HUES64 (cell line): ENCODE measurements around the gene KRT83.
"Not testable (repeated sequence)": the region's sequence is repeated elsewhere in the genome, so short reads cannot be mapped to it uniquely, and the experiment has no call there.

Experiments
- H3K27ac ChIP-seq: 2 replicates; pipeline ENCODE4 v1.7.0; 2013; ENCODE audit warnings: low read depth, low read length, inconsistent platforms
- H3K27me3 ChIP-seq: 2 replicates; pipeline ENCODE4 v1.6.1; 2013; ENCODE audit warnings: mild to moderate bottlenecking, low read length; ENCODE audit not compliant: insufficient read depth
- H3K36me3 ChIP-seq: 2 replicates; pipeline ENCODE4 v1.6.1; 2013; ENCODE audit warnings: mild to moderate bottlenecking, low read length; ENCODE audit not compliant: insufficient read depth
- H3K4me1 ChIP-seq: 2 replicates; pipeline ENCODE4 v1.6.1; 2013; ENCODE audit warnings: mild to moderate bottlenecking, low read length, moderate library complexity; ENCODE audit not compliant: insufficient read depth
- H3K4me3 ChIP-seq: 2 replicates; pipeline ENCODE4 v1.5.1; 2013; ENCODE audit warnings: mild to moderate bottlenecking, low read length, moderate library complexity
- H3K9ac ChIP-seq: 2 replicates; pipeline ENCODE4 v1.6.1; 2013; ENCODE audit warnings: mild to moderate bottlenecking, low read depth, low read length
- H3K9me3 ChIP-seq: 2 replicates; pipeline ENCODE4 v1.6.1; 2013; ENCODE audit warnings: low read depth, low read length; ENCODE audit not compliant: insufficient read depth
- WGBS: fragments of 150-250, 120-280 bp; methylation state at CpG from one replicate; pipeline ENCODE4 v1.1.7; 2013; ENCODE audit warnings: missing lambda C conversion rate; 5-methylcytosine and 5-hydroxymethylcytosine counted together

The KRT83 gene

DNA sequence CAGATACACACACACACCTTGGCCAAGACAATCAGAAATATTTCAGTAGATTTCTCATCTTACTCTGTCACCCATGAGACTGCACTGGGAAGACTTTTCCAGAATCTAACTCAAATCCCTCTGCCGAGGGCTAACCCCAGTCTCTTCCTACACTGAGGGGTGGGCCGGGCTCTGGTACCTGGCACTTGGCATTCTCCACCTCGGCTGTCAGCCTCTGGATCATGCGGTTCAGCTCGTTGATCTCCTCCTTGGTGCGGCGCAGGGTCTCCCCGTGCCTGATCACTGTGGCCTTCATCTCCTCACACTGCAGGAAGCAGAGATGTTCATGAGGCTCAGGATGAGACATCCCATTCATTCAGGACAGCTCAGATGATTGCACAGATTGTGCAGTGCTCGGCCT lies 4.9 kb downstream of the KRT83 start:
- no peaks in the 10 kb centered on the region for H3K4me1 ChIP-seq
- no peak overlapping the region for H3K27ac ChIP-seq
- 73% methylated on average over 9 of the region's 9 CpGs for WGBS
- H3K27me3 ChIP-seq = no peaks in the 10 kb centered on the region
- H3K36me3 ChIP-seq = no peaks in the 10 kb centered on the region
- H3K9ac ChIP-seq = no peak overlapping the region
- no peaks in the 10 kb centered on the region for H3K9me3 ChIP-seq
- no peak overlapping the region for H3K4me3 ChIP-seq

DNA sequence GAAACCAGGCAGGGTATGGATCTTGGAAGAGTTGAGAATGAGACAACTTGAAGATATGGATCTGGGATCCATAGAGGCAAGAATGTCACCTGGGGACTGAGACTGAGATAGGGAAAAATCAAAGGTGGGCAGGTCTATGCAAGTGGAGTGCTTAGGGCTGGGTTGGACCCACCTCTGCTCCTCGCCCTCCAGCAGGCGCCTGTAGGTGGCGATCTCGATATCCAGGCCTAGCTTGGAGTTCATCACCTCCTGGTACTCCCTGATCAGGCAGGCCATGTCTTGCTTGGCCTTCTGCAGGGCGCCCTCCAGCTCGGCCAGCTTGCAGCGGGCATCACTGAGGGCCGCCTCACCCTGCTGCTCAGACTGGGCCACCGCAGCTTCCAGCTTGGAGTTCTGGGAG lies 5.5 kb downstream of the KRT83 start:
- H3K4me3 ChIP-seq = not testable (repeated sequence)

DNA sequence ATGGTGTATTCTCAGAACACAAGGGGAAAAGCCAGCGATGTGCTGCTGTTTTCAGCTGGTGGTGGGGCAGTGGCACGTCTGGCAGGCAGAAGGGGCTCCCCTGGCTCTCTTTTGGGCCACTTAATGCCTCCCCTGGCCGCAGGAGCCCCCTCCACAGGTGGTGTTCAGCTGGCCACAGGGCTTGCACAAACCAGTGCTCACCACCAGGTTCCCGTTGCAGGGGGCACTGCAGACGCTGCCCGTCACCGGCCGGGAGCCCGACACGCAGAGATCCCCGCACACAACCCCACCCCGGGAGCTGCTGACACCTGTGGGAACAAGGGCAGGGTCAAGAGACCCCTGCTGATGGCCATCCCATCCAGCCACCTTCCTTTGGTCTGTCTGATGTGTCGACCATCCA lies 6.7 kb downstream of the KRT83 start:
- Histone ChIP-seq H3K9me3 (no peaks in the 10 kb centered on the region), H3K4me1 (no peaks in the 10 kb centered on the region), H3K36me3 (no peaks in the 10 kb centered on the region), H3K27ac (no peak overlapping the region), H3K9ac (no peak overlapping the region), H3K4me3 (no peak overlapping the region), H3K27me3 (peaks cover 18% of the 10 kb centered on the region)
- WGBS = 91% methylated on average over 13 of the region's 13 CpGs

More for the DNA sequence above, 5.5 kb downstream of the KRT83 start:
- H3K9ac ChIP-seq, H3K36me3 ChIP-seq, H3K4me1 ChIP-seq, H3K9me3 ChIP-seq, H3K27me3 ChIP-seq, H3K27ac ChIP-seq: not testable (repeated sequence)
- 60% methylated on average over 9 of the region's 9 CpGs for WGBS

DNA sequence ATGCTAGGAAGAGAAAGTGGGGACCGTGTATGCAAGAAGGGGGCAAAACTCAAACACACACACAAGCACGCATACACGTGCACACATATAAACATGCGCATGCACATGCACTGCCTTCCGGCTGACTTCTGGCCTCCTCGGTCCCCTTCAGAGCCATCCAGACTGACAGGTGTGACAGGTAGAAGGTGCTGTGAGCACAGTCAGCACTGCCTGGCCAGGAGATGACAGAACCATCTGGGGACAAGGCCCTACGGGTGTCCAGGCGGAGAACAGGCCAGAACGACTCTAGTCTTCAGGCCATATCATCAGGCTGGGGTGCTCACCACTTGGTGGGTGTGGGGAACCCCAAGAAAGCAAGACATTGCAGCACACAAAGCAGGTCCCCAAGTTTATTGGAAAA lies 7.3 kb downstream of the KRT83 start:
- Histone ChIP-seq H3K27me3 (peaks cover 24% of the 10 kb centered on the region), H3K9me3 (no peaks in the 10 kb centered on the region), H3K27ac (no peak overlapping the region), H3K4me1 (peaks cover 3% of the 10 kb centered on the region), H3K9ac (no peak overlapping the region), H3K36me3 (no peaks in the 10 kb centered on the region), H3K4me3 (no peak overlapping the region)
- WGBS = 87% methylated on average over 8 of the region's 9 CpGs

DNA sequence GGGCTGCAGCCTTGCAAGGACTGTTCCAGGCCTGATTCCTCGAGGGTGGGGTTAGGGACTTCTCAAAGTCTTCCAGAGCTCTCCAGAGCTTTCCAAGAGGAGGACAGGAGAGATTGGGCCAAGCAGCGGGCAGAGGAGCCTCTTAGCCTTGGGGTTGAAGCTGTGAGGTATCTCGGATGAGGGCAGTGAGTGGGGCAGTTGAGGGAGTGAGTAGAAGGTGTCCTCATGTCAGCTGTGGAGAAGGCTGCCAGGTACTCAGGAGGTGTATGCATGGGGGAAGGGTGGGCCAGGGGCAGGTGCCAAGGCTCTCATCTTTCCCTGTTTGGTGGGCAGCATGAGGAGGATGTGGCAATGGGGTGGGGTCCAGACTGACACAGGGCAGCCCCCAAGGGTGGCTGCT lies 7.7 kb downstream of the KRT83 start:
- no peaks in the 10 kb centered on the region for H3K9me3 ChIP-seq
- no peak overlapping the region for H3K27ac ChIP-seq
- no peak overlapping the region for H3K4me3 ChIP-seq
- no peak overlapping the region for H3K9ac ChIP-seq
- H3K36me3 ChIP-seq = no peaks in the 10 kb centered on the region
- peaks cover 7% of the 10 kb centered on the region for H3K4me1 ChIP-seq
- WGBS = 83% methylated on average over 3 of the region's 3 CpGs
- H3K27me3 ChIP-seq = peaks cover 28% of the 10 kb centered on the region

DNA sequence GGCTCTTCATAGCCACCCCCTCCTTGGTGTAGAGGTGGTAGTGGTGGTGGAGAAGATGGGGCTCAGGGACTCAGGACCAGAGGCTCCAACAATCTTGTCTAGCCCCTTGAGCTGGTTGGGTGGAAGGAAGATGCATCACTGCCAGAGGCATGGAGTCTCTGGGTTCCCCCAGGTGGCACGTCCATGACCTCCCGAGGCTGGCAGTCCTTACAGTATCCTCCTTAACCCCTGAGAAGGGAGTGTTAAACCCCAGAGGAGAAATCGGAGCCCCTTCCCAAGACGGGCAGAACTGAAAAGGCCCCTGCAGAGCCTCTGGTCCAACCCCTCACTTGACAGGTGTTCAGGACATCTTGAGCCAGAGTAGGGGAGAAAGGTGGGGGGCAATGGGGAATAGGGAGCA lies 9.1 kb downstream of the KRT83 start:
- H3K9me3 ChIP-seq = no peaks in the 10 kb centered on the region
- peaks cover 7% of the 10 kb centered on the region for H3K4me1 ChIP-seq
- H3K36me3 ChIP-seq = no peaks in the 10 kb centered on the region
- no peak overlapping the region for H3K4me3 ChIP-seq
- 92% methylated on average over 4 of the region's 4 CpGs for WGBS
- no peak overlapping the region for H3K27ac ChIP-seq
- H3K9ac ChIP-seq = no peak overlapping the region
- H3K27me3 ChIP-seq = peaks cover 42% of the 10 kb centered on the region

DNA sequence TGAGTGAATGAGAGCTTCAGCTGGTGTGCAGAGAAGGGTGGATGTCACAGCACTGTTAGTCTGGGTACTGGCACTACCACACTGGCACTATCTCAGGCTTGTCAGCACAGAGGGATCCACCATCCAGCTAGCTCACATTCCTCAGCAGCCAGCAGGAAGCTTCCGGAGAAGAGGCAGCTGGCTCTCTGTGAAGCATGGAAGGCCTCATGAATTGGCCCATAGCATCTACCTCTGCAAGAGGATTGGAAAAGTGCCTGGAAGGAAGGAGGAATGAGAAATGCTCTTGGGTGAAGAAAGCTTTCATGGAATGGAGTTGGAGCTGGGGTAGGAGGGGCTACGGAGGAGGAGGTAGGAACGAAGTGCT lies 9.9 kb downstream of the KRT83 start:
- Histone ChIP-seq H3K4me3 (no peak overlapping the region), H3K9me3 (no peaks in the 10 kb centered on the region), H3K27ac (no peak overlapping the region), H3K36me3 (no peaks in the 10 kb centered on the region), H3K4me1 (peaks cover 7% of the 10 kb centered on the region), H3K9ac (no peak overlapping the region), H3K27me3 (peaks cover 50% of the 10 kb centered on the region)
- WGBS = 87% methylated on average over 3 of the region's 3 CpGs

DNA sequence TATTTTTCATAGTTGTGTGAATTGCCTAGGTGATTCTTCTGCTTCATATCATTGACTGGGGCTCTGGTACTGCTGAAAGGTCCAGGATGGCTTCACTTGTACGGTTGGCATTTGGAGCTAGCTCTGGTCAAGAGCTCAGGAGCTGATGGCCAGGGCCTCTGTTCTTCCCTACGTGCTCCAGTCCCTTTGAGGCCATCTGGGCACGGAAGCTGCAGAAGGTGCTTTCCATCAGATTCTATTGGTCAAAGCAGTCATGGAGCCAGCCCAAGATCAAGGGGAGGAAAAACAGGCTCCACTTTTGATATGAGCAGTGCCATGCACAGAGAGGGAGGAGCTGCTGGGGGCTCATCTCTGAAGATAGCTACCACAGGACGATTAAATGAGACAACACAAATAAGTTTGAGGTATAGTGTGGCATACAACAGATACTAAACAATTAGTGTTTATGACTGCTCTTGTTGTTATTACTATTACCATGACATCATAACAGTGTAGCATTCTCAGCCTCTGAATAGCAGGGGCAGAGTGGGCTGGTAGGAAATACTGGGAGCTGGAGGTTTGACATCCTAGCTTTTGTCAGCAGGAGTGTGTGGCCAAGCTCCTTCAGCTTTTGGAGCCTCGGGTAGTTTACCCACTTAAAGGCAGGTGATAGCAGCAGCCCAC lies 10.4 kb downstream of the KRT83 start:
- H3K9me3 ChIP-seq = no peaks in the 10 kb centered on the region
- no peaks in the 10 kb centered on the region for H3K36me3 ChIP-seq
- peaks cover 7% of the 10 kb centered on the region for H3K4me1 ChIP-seq
- H3K4me3 ChIP-seq = no peak overlapping the region
- H3K27ac ChIP-seq = no peak overlapping the region
- no peak overlapping the region for H3K9ac ChIP-seq
- WGBS = 92% methylated on average over 5 of the region's 5 CpGs
- peaks cover 52% of the 10 kb centered on the region for H3K27me3 ChIP-seq

DNA sequence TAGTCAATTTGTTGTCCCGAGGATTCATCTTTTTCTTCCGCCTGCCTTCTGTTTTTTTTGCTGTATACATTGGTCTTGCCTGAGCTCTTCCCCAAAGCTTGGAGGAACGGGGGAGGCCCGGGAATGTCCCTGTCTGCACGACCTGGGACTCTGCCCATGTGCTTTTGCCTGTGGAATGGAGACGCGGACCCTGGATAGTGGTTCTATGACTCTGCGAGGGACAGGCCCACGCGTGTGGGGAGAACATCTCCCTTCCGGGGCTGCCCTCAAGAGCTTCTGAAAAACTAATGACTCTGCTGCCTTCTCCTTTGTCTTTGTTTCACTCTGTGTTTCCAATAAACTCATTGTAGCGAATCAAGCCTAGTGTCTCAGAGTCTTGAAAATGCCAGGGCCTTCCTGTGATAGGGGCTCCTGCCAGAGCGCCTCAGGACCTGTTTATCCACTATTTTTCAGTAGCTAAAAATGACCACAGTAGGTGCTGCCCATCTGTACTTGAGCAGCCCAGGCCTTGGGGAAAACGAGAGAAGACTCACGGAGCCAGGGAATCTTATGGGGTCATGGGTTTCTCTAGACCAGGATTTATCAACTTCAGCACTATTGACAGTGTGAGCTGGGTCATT lies 12.3 kb downstream of the KRT83 start:
- H3K36me3 ChIP-seq = no peaks in the 10 kb centered on the region
- H3K4me3 ChIP-seq = peak overlapping the region; percentile 58
- WGBS = 54% methylated on average over 15 of the region's 15 CpGs
- H3K9ac ChIP-seq = no peak overlapping the region; the same call in 1 of the 2 replicates
- no peak overlapping the region for H3K27ac ChIP-seq
- peaks cover 52% of the 10 kb centered on the region for H3K27me3 ChIP-seq
- peaks cover 7% of the 10 kb centered on the region for H3K4me1 ChIP-seq
- H3K9me3 ChIP-seq = no peaks in the 10 kb centered on the region

DNA sequence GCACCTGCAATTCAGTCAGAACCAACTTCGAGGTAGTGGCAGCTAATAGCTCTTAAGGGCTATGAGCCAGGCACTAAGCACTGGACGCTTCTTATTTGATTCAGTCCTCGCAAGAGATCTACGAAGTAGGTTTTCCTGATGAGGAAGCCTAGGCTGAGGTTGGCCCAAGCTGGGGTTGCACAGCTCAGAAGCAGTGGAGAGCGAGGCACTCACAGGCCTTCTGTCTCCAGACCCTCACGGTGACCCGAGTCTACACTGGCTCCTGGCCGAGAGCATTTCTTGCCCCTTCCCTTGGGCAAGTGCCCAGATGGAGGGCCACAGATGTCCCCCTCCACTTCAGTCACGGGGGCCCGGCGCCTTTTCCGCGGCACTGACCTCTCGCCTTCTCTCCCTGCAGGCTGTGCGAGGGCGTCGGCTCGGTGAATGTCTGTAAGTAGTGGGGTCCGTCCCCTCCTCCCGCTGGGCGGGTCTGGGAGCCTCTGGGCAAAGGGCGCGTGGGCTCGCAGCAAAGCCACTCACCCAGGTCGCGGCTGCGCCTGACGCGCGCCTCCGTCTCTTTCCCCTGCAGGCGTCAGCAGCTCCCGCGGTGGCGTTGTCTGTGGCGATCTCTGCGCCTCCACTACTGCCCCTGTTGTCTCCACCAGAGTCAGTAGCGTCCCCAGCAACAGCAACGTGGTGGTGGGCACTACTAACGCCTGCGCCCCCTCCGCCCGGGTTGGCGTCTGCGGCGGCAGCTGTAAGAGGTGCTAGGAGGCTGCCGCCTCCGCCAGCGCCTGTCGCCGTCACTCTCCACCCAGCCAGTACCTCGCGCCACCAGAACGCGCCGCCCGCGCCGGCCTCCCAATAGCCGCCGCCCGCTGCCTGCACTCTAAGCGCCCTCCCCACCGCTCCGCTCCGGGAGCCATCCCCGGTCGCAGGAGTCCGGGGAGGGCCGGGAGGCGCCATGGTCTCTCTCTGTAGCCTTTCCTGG lies 13.1 kb downstream of the KRT83 start:
- peaks cover 52% of the 10 kb centered on the region for H3K27me3 ChIP-seq
- H3K36me3 ChIP-seq = no peaks in the 10 kb centered on the region
- no peak overlapping the region for H3K27ac ChIP-seq
- no peaks in the 10 kb centered on the region for H3K9me3 ChIP-seq
- peak overlapping the region; percentile 57 for H3K9ac ChIP-seq
- 9% methylated on average over 70 of the region's 71 CpGs for WGBS
- peak overlapping the region; percentile 58 for H3K4me3 ChIP-seq
- H3K4me1 ChIP-seq = peaks cover 7% of the 10 kb centered on the region

DNA sequence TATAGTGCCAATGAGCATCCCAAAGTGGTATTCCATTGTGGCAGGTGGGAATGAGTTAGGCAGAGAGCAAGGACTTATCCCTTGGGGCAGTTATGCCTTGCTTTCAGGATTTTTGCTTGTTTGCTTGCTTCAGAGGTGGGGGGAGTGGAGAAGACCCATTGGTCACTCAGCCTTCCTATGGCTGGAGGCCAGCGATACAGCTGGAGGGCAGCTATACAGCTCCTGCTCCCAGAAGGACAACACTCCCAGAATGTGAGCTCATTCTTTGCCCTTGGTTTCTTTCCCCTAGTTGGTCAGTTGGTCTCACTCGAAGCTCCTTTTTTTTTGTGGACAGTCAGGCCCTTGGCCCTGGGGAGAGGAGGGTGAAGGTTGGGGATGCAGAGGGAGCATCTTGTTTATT lies 14.5 kb downstream of the KRT83 start:
- no peaks in the 10 kb centered on the region for H3K36me3 ChIP-seq
- no peak overlapping the region for H3K9ac ChIP-seq
- no peak overlapping the region for H3K27ac ChIP-seq
- H3K9me3 ChIP-seq = no peaks in the 10 kb centered on the region
- H3K4me1 ChIP-seq = peaks cover 7% of the 10 kb centered on the region
- whole genome bisulfite sequencing = 92% methylated on average over 2 of the region's 2 CpGs
- H3K4me3 ChIP-seq = no peak overlapping the region
- H3K27me3 ChIP-seq = peaks cover 52% of the 10 kb centered on the region
